Left colon (tissue), 2 donors: ENCODE measurements around the gene HJURP. TPM values are rescaled to one million over a fixed set of nuclear protein-coding genes. Genes with fewer than 3 reads are reported as not detected.

Source experiments
- ATAC-seq: fragments of 200-7000 bp; cut with Tn5 transposase; one replicate; pipeline ENCODE4 v1.9.1; 2020; ENCODE audit warnings: mild to moderate bottlenecking, moderate library complexity
- DNase-seq, 2 donors: peaks; one replicate each; pipeline ENCODE4 v3.0.0-alpha.2; 2020
- intact Hi-C, 2 donors: fragments of 100-400 bp; cut with DNase I in 1 of 2; cut with micrococcal nuclease in 1 of 2; formaldehyde crosslinking; loops; one replicate each; pipeline versions ENCODE4 v1.11.2 to v1.14.0; 2022; cut with DNase I, micrococcal nuclease
- total RNA-seq, 2 donors: library from RNA; stranded (reverse); fragmentation: NEBNext Ultra II Directional; extraction: Animal tissue kit (Norgen Biotek cat#: 25700); gene quantifications; one replicate each; pipeline ENCODE4 v1.2.1, GENCODE V29; 2021
- donor health status: DM: no; HTN: no; CAD: no.
- donor health status: DM: yes; HTN: yes; CAD: no.

Gene HJURP
- total RNA-seq, 2 donors from 2014 or later: 1.7 to 6.3 TPM

DNA sequence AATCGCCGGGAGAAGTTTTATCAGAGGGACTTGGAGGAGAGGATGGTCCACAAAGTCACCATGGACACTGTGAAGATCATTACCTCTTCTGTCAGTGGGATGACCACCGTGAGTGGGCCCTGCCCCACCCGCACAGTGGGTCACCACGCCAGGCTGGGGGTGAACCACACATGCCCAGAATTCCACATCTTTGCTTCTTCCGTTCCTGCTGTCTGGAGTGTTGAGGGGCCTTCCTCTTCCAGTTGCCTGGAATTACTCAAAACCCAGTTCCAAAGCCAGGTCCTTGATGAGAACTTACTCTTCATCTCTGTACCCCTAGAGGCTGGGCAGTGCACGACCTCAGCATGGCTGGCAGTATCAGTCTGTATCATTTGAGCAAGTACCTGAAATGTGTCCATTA is 54.1 kb downstream of the HJURP start:
- no peak for DNase-seq
- intact Hi-C loops: no loop called here
- no peak for ATAC-seq

DNA sequence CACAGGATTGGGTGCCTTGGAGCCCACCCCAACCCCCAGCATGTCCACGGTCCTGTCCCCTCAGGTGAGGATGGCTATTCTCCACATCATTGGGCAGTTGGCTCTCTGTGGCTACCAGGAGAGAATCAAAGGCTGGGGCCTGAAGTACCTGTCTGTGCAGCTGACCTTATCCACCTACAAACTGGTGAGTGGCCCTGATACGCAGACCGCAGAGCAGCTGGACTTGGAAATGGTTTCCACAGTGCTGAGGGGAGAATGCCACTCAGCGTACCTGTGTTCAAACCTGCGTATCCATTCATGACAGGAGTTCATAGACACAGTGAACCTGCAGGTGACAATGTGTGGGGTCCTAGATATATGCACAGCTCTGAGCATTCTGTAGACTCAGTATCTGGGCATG is 54.6 kb downstream of the HJURP start:
- ATAC-seq: no peak

DNA sequence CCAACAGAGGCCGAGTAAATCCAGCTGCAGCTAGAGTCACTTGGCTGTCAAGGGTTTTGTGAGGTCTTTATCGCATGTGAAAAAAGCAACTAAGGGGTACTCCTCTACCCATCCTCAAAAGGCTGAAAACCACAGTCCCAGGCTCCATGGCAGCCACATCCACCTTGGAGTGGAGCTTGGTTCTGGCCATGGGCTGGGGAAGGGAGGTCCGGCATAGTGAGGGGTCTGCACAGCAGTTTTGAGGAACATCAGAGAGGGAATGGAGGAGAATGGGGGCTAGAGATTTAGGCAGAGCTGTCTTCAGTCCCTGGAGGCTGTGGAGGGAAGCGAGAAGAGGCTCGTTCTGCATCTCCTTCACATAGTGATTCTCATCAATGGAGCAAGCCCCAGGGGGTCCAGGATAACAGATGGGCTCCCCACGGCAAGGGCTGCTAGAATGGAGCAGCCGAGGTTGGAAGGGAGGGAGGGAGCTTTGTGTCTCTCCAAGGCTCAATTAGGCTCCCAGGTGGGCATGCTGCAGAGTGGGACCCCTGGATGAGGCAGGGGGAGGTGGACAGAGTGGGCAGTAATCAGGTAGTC is 55.2 kb downstream of the HJURP start:
- intact Hi-C loops: no loop called here
- no peak for DNase-seq
- ATAC-seq: no peak

More for the DNA sequence above, 54.6 kb downstream of the HJURP start:
- intact Hi-C loops: no loop called here
- DNase-seq: no peak

DNA sequence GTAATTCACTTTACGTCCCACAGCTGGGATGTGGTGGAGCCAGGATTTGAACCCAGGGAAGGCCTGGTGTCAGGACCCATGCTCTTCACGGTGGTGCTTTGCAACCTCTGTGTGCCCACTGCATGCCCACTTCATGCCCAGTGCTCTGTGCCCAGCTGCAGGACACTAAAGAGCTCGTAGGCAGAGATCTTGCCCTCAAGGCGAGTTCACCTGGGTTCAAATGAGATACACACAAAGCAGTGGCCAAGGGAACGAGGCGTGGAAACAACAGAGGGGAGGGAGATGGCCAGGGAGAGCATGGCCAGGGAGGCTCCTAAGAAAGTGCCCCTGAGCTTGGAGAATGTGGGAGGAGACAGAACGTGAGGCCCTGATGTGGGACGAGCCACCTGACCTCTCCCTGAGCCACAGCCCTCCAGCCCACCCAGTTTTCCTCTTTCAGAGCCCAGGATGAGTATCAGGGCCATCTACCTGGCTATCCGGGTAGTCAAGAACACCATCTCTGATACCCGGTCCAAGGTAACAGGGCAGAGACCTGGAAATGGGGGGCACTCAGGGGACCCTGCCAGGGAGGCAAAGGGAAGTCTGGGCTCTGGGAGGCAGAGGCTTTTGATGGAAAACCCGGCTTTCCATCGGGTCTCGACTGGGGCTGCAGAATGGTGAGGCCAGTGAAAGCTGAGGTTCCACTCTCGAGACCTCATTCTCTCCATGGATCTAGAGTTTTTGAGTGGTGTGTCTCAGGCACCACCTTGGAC is 55.8 kb downstream of the HJURP start:
- DNase-seq (no peak), ATAC-seq (no peak)
- intact Hi-C loops: no loop called here

DNA sequence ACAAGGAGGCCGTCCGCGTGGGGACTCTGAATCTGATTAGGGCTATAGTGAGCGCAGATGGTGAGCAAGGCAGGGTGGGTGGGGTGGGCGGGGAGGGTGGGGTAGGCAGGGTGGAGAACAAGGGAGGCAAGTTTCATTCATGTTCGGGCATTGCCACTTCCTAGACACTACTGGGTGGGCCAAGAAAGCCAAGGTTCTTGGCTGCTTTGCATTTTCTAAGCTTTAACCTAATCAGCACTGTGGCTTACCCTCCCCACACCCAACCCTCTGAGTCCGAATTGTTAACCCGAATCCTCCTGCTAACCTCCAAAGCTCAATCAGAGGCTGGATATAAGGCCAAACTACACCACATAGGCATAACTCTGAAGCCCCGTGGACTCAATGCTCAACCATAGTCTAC is 58.1 kb downstream of the HJURP start:
- no peak for DNase-seq
- no peak for ATAC-seq
- intact Hi-C loops: no loop called here

DNA sequence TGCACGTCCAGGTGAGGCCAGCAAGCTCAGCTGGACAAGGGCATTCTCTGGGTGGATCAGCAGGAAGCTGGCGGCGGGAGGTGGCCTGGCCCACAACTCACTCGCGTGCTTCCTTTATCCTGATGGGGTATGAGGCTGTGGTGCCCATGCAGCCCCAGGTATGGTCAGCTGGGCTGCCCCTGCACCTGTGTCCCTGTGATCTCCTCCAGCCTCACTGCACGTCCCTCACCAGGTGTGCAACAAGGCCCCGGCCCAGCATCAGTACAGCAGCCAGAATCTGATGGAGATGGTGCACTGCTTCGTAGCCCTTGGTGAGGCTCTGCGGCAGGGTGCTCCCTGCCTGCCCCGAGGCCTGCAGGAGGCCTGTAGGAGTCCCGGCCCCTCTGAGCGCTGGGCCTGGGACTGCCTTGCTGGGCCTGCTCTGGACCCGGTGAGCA is 58.6 kb downstream of the HJURP start:
- DNase-seq (no peak), ATAC-seq (no peak)
- intact Hi-C loops: no loop called here

DNA sequence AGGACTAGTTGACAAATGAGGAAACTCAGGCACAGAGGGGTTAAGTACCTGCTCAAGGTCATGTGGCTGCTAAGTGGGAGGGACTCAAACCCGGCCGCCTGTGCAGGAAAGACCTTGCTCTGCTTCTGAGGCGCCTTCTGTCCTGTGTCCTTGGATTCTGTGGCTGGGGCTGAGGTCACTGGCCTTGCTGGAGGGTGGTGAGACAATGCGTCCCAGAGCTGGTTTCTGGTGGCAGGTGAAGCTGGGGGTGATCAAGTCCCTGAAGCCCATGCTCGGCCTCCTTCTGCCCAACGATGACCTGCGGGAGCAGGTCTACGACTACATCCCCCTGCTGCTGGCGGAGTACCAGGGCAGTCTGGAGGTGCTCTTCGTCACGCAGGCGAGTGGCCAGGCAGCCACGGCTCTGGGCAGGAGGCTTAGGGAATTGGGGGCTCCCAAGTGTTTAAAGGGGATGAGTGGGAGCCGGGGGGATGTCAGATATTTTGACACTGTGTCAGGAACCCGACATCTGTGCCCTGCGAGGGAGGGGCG is 60.1 kb downstream of the HJURP start:
- intact Hi-C loops: no loop called here
- ATAC-seq (no peak), DNase-seq (no peak)

DNA sequence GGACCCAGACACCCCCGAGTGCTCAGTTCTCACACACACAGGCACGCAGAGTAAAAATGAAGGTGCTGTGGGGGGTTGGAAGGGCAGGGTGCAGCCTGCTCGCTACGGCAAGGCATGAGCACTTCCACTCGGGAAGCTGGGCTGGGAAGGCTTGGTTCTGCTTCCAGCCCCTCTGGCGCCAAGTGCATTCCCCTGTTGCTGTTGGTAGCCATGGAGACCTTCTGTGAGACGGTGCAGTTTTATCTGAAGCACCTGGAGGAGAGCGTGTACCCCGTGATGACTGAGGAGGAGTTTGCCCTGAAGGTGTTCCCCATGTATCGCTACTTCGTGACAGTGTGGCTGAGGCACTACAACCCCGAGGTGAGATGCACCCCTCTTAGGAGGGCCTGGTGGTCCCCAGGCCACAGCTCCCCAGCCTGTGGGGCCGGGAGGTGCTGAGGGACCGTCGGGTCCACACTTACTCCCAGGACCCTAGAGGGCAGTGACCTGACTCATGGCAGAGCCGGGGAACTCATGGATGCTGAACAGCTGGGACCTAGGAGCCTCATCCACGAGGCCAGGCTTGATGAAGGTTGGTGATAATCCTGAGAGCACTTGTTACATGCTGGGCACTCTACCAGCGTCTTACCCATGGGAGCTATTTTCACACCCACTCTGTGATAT is 60.7 kb downstream of the HJURP start:
- intact Hi-C loops: no loop called here
- no peak for DNase-seq
- ATAC-seq: no peak

DNA sequence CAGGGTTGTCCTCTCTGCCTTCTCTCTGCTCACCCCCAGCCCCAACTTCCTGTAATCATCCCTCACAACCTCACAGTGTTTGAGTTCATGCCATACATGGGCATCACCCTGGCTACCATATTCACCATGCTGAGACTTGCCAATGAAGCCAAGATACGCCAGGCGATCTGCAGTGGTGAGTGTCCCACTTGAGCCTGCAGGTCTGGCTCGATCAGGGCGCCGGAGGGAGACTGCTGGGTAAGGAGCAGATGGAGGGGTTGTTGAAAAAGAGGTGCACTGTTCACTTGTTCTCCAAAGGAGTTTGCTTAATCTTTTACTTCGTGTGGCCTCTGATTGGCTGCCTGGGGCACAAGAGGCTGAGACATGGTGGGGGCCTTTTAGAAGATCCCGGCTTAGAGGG is 61.6 kb downstream of the HJURP start:
- no peak for ATAC-seq
- DNase-seq: no peak
- intact Hi-C loops: no loop called here

DNA sequence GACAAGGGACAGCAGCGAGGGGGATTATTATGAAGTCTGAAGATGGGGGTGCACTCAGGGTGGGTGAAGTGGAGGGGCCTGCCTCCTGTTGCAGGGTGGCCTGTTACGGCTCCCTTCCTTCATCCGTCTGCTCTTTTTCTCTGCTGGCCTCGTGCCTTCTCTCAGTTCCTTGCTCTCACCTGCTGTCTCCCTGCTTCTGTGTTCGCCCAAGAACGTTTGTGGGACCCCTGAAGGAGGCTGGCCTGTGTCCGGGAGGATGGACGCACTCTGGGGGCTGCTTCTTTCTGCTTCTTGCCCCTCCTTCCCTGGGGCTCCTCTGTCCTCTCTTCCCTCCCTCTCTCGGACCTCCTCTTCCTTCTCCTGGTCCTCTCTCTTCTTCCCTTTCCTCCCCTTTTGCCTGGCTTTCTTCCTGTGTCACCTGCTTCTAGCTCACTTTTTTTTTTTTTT is 62.4 kb downstream of the HJURP start:
- DNase-seq (no peak), ATAC-seq (no peak)
- intact Hi-C loops: no loop called here

DNA sequence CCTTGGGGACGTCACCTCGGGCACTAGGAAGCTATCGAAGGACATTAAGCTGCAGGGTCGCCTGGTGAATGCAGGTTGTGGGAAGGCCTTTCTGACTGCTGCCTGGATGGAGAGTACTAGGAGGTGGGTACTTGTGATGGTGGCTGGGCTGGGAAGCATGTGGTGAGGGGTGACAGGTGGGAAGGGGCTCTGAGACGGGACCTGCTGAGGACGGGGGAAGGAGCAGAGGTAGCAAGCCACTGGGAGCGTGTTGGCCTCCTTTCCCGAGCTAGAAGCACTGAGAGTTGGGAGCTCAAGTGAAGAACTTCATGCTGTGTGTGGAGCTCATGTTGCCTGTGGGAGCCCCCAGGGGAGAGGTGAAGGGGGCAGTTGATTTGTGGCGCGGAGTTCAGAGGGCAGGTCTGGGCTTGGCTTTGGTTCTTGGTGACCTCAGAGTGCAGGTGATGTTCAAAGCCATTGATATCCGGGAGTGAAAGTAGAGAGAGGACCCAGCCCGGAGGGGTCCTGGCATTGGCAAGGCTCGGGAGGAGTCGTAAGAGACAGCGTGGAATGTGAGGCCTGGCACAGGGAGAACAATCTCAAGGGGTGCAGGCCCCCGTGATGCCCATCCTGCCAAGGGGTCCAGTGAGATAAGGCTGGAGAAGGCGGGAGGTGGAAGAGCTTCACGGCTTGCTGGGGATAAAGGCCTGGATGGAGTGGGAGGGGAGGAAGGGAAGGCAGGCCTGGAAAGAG is 63.0 kb downstream of the HJURP start:
- ATAC-seq (no peak), DNase-seq (no peak)
- intact Hi-C loops: no loop called here

DNA sequence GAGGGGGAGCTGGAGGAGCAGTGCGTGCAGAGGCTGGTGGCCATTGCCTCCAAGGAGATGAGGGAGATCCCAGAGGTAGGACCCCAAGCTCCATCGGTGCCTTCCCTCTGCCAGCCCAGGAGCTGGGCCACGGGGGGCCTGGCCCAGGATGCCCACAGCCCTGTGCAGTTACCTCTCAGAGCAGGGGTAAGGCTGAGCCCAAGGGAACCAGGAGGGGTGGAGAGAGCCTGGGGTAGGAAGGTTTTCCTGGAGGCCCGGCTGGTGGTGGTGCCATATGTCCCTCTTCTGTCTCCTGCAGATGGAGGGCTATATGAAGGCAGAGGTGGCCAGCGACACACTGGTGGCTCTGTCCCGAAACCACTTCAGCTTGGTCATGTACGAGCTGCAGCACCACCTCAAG is 64.8 kb downstream of the HJURP start:
- ATAC-seq: no peak
- no peak for DNase-seq
- intact Hi-C loops: no loop called here

Other genes starting within 250 kb of the HJURP start
- gene UGT1A8, start 236.9 kb downstream of the HJURP start, total RNA-seq: 10 to 100 TPM; 19.3 to 25.1 TPM
- gene UGT1A10, start 218.1 kb downstream of the HJURP start, total RNA-seq: 100 to 1,000 TPM in 1 of 2 donors, 10 to 100 TPM in 1; 84.8 to 112 TPM
- gene UGT1A9, start 182.6 kb downstream of the HJURP start, total RNA-seq: 1 to 10 TPM; 4.1 to 5.2 TPM
- 1 to 10 TPM; 5.6 to 6.8 TPM for gene UGT1A7, start 172.6 kb downstream of the HJURP start, total RNA-seq
- gene UGT1A6, start 161.6 kb downstream of the HJURP start, total RNA-seq: 10 to 100 TPM in 1 of 2 donors, 1 to 10 TPM in 1; 6.4 to 10.2 TPM
- gene UGT1A5, start 141.6 kb downstream of the HJURP start, total RNA-seq: 1 to 10 TPM; 2.1 to 3.7 TPM
- gene UGT1A4, start 135.8 kb downstream of the HJURP start, total RNA-seq: 1 to 10 TPM; 2.2 to 4.0 TPM
- 1 to 10 TPM; 2.0 to 3.0 TPM for gene UGT1A3, start 125.5 kb downstream of the HJURP start, total RNA-seq
- 10 to 100 TPM in 1 of 2 donors, 1 to 10 TPM in 1; 4.0 to 13.6 TPM for gene UGT1A1, start 94.3 kb downstream of the HJURP start, total RNA-seq
- under 1 TPM in 1 of 2 donors, not detected in 1; 0.24 TPM for gene MROH2A, start 76.2 kb downstream of the HJURP start, total RNA-seq
- not detected for gene TRPM8, start 62.8 kb upstream of the HJURP start, total RNA-seq
- gene SPP2, start 196.2 kb upstream of the HJURP start, total RNA-seq: not detected